ENCODE measurements around the gene OR8G5. TPM values are rescaled to one million over a fixed set of nuclear protein-coding genes. Genes with fewer than 3 reads are reported as not detected.
A peak's percentile ranks its signal among the peaks of the same experiment; 100 is the strongest.

The OR8G5 gene
- polyA plus RNA-seq, 1 donor from 2014 or later, result not detected

- TF ChIP-seq EZH2 (IDR thresholded peaks at IDR 0.05; ENCODE audit: borderline replicate concordance, insufficient read depth, low read length, poor library complexity, severe bottlenecking), result no peak
- TF ChIP-seq EP300 (conservative IDR thresholded peaks at IDR 0.05; ENCODE audit: poor library complexity, severe bottlenecking), result no peak
These were observed 19.9 kb downstream of the OR8G5 start (continued) for GRCh38 chr11:124276081-124276480.

DNA sequence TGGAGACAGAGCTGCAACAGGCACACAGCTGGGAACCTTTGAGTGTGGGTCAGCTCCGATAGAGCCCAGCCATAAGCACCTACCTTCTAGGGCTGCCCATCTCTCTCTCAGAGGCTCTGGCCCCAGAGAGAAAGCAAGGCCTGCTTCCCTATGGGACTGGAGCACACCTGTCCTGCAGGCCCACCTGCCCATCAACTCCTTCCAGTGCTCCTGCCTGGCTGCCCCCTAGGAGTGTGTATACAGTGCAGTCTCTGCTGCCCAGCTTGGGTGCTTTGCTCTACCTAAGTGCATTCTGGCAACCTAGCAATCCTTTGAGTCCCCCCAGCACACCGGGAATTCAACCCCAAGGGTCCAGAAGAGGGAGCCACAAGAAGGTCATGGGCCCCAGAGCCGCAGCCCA is 21.0 kb downstream of the OR8G5 start:
- Histone ChIP-seq H3K4me3 (ENCODE audit: low read length) (no peak overlapping the region), H3K27me3 (ENCODE audit: insufficient read depth, low read depth, low read length) (no peaks in the 10 kb centered on the region), H3K9me2 (ENCODE audit: insufficient read depth, low read length) (no peaks in the 10 kb centered on the region), H3K4me2 (ENCODE audit: low read length) (no peak overlapping the region), H3K9me3 (ENCODE audit: low read length) (no peaks in the 10 kb centered on the region), H3K27ac (ENCODE audit: low read length) (no peak overlapping the region), H3K79me2 (replicated peaks; ENCODE audit: insufficient read depth, low read length) (no peaks in the 10 kb centered on the region), H4K20me1 (ENCODE audit: insufficient read depth) (no peaks in the 10 kb centered on the region), H3F3A (ENCODE audit: insufficient read depth, low read length, poor library complexity, severe bottlenecking) (no peaks in the 10 kb centered on the region), H2AFZ (ENCODE audit: low read depth, low read length) (no peak overlapping the region), H3K36me3 (ENCODE audit: insufficient read depth, low read length) (no peaks in the 10 kb centered on the region), H3K9ac (ENCODE audit: low read length) (no peak overlapping the region)
- no peak for TF ChIP-seq TAF1 (IDR thresholded peaks at IDR 0.05; ENCODE audit: low read depth)
- TF ChIP-seq REST (IDR thresholded peaks at IDR 0.05; ENCODE audit: borderline replicate concordance), result no peak
- no peak for TF ChIP-seq SMC3 (conservative IDR thresholded peaks at IDR 0.05; ENCODE audit: poor library complexity)
- no peak for TF ChIP-seq EZH2 (IDR thresholded peaks at IDR 0.05; ENCODE audit: borderline replicate concordance, insufficient read depth, low read length, poor library complexity, severe bottlenecking)
- no peak for TF ChIP-seq CTCF (IDR thresholded peaks at IDR 0.05; ENCODE audit: poor library complexity, severe bottlenecking)
- no peak for TF ChIP-seq MXI1 (conservative IDR thresholded peaks at IDR 0.05; ENCODE audit: poor library complexity, severe bottlenecking)
- no peak for TF ChIP-seq EP300 (conservative IDR thresholded peaks at IDR 0.05; ENCODE audit: poor library complexity, severe bottlenecking)
- TF ChIP-seq RAD21 (conservative IDR thresholded peaks at IDR 0.05), result no peak

DNA sequence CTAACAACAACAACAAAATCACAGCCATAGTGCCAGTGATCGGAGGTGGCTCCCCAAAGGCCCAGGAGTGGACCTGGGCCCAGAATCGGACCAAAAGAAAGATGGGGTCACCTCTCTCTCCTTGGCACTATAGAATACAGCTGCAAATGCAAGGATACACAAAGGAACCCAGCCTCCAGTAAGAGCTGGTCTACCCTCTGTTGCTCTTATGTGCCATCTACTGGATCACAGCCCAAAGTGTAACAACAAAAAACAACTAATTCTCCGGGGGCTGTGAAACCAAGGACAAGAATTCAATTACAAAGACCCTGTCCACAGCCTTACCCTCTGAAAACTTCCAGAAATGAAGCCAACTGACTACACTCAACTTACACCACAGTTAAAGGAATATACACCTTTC is 21.6 kb downstream of the OR8G5 start:
- no peaks in the 10 kb centered on the region for H3K36me3 ChIP-seq (ENCODE audit: insufficient read depth, low read length)
- H3K27me3 ChIP-seq (ENCODE audit: insufficient read depth, low read depth, low read length), result no peaks in the 10 kb centered on the region
- no peak overlapping the region for H3K9ac ChIP-seq (ENCODE audit: low read length)
- no peaks in the 10 kb centered on the region for H3F3A ChIP-seq (ENCODE audit: insufficient read depth, low read length, poor library complexity, severe bottlenecking)
- no peaks in the 10 kb centered on the region for H3K9me2 ChIP-seq (ENCODE audit: insufficient read depth, low read length)
- no peak overlapping the region for H3K27ac ChIP-seq (ENCODE audit: low read length)
- no peaks in the 10 kb centered on the region for H3K9me3 ChIP-seq (ENCODE audit: low read length)
- peak; percentile 20 for TF ChIP-seq SMC3 (conservative IDR thresholded peaks at IDR 0.05; ENCODE audit: poor library complexity)
- no peak for TF ChIP-seq REST (IDR thresholded peaks at IDR 0.05; ENCODE audit: borderline replicate concordance)
- H4K20me1 ChIP-seq (ENCODE audit: insufficient read depth), result no peaks in the 10 kb centered on the region
- H3K4me3 ChIP-seq (ENCODE audit: low read length), result no peak overlapping the region
- no peaks in the 10 kb centered on the region for H3K79me2 ChIP-seq (replicated peaks; ENCODE audit: insufficient read depth, low read length)
- no peak overlapping the region for H3K4me2 ChIP-seq (ENCODE audit: low read length)
- no peak overlapping the region for H2AFZ ChIP-seq (ENCODE audit: low read depth, low read length)

All from neural cell (in vitro differentiated cells).